Body of pancreas (tissue), 4 donors: ENCODE measurements around the gene NTHL1.

Experiments used
- POLR2A ChIP-seq, 3 donors: fragments of 450-650 bp; IDR thresholded peaks; one replicate each; pipeline ENCODE4 v1.6.1; 2016; ENCODE audit warnings: antibody characterized with exemption in 3 of 3, mild to moderate bottlenecking in 2 of 3
- TF ChIP-seq, protein P1 (sequence below), 7 experiments: fragments of 450-650 bp in 4 of 7; fragments of 200-600 bp in 3 of 7; sonication (generic) in 3 of 7; IDR thresholded peaks; one replicate each; pipeline ENCODE4 v1.5.1; 2016 to 2019; ENCODE audit warnings: antibody characterized with exemption in 7 of 7

DNA sequence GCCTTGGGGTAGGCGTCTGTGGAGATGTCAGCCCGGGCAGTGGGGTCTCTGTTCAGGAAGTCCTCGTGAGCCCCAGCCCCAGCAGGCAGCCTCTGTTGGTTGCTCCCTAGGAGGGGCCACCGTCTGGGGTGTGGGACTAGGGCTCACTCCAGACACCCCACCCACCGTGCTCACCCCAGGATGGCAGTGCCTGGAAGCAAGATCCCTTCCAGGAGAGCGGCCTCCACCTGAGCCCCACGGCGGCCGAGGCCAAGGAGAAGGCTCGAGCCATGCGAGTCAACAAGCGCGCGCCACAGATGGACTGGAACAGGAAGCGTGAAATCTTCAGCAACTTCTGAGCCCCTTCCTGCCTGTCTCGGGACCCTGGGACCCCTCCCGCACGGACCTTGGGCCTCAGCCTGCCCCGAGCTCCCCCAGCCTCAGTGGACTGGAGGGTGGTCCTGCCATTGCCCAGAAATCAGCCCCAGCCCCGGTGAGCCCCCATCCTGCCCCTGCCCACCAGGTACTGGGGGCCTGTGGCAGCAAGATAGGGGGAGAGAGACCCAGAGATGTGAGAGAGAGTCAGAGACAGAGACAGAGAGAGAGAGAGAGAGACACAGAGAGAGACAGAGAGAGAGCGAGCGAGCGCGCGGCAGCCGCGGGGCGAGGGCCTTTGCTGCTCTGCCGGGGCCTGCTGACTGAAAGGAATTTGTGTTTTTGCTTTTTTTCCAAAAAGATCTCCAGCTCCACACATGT, 9.8 kb downstream of the NTHL1 start:
- no peak for TF ChIP-seq POLR2A (IDR thresholded peaks at IDR 0.05)
- TF ChIP-seq, protein P1, sequence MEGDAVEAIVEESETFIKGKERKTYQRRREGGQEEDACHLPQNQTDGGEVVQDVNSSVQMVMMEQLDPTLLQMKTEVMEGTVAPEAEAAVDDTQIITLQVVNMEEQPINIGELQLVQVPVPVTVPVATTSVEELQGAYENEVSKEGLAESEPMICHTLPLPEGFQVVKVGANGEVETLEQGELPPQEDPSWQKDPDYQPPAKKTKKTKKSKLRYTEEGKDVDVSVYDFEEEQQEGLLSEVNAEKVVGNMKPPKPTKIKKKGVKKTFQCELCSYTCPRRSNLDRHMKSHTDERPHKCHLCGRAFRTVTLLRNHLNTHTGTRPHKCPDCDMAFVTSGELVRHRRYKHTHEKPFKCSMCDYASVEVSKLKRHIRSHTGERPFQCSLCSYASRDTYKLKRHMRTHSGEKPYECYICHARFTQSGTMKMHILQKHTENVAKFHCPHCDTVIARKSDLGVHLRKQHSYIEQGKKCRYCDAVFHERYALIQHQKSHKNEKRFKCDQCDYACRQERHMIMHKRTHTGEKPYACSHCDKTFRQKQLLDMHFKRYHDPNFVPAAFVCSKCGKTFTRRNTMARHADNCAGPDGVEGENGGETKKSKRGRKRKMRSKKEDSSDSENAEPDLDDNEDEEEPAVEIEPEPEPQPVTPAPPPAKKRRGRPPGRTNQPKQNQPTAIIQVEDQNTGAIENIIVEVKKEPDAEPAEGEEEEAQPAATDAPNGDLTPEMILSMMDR (IDR thresholded peaks at IDR 0.05) = no peak
